GM23338 (cell line): ENCODE measurements around the gene RNF115. TPM values are rescaled to one million over a fixed set of nuclear protein-coding genes. Genes with fewer than 3 reads are reported as not detected.

Experiments
- ATAC-seq: fragments of 200-7000 bp; cut with Tn5 transposase; 3 replicates; pipeline ENCODE4 v1.9.1; 2020
- DNase-seq: peaks from one replicate; pipeline ENCODE4 v3.0.0-alpha.2; 2015; ENCODE audit warnings: low spot score
- H2AFZ ChIP-seq: fragments of 200-600 bp; sonication (generic); 2 replicates; pipeline ENCODE4 v1.8.0; 2016; ENCODE audit warnings: antibody characterized with exemption, mild to moderate bottlenecking, moderate library complexity
- H3F3A ChIP-seq: fragments of 200-600 bp; sonication (generic); replicated peaks from 2 replicates; pipeline ENCODE4 v1.8.0; 2017; ENCODE audit warnings: antibody characterized with exemption, mixed run types, low read depth
- H3K27ac ChIP-seq: fragments of 200-600 bp; sonication (generic); 2 replicates; pipeline ENCODE4 v1.6.1; 2016; ENCODE audit warnings: low read depth
- H3K27me3 ChIP-seq: fragments of 200-600 bp; sonication (generic); 2 replicates; pipeline ENCODE4 v1.8.0; 2016; ENCODE audit warnings: mild to moderate bottlenecking, mixed run types, moderate library complexity; ENCODE audit not compliant: insufficient read depth
- H3K36me3 ChIP-seq: fragments of 200-600 bp; sonication (generic); 2 replicates; pipeline ENCODE4 v1.8.0; 2016; ENCODE audit warnings: mild to moderate bottlenecking; ENCODE audit not compliant: insufficient read depth
- H3K4me1 ChIP-seq: fragments of 200-600 bp; sonication (generic); 2 replicates; pipeline ENCODE4 v1.8.0; 2016; ENCODE audit warnings: mild to moderate bottlenecking, moderate library complexity; ENCODE audit not compliant: insufficient read depth
- H3K4me2 ChIP-seq: fragments of 200-600 bp; sonication (generic); 2 replicates; pipeline ENCODE4 v1.7.1; 2017; ENCODE audit warnings: mixed run types
- H3K4me3 ChIP-seq: fragments of 200-600 bp; sonication (generic); 2 replicates; pipeline ENCODE4 v1.6.1; 2016; ENCODE audit warnings: mixed run types
- H3K79me2 ChIP-seq: fragments of 200-600 bp; sonication (generic); replicated peaks from 2 replicates; pipeline ENCODE4 v1.8.0; 2017; ENCODE audit warnings: mild to moderate bottlenecking; ENCODE audit not compliant: insufficient read depth
- H3K9me2 ChIP-seq: fragments of 200-600 bp; sonication (generic); 2 replicates; pipeline ENCODE4 v1.8.0; 2017; ENCODE audit not compliant: insufficient read depth
- H4K20me1 ChIP-seq: fragments of 200-600 bp; sonication (generic); replicated peaks from 2 replicates; pipeline ENCODE4 v1.8.0; 2017; ENCODE audit warnings: mild to moderate bottlenecking; ENCODE audit not compliant: insufficient read depth
- H3K27ac Mint-ChIP-seq: 2 replicates; pipeline ENCODE4 v1.8.0; 2020; ENCODE audit warnings: inconsistent platforms, mild to moderate bottlenecking, moderate library complexity, mixed read lengths
- H3K27me3 Mint-ChIP-seq: 3 replicates; pipeline ENCODE4 v1.8.0; 2022; ENCODE audit warnings: low read depth, mild to moderate bottlenecking, moderate library complexity, mixed read lengths, inconsistent platforms; ENCODE audit not compliant: insufficient read depth, poor library complexity
- H3K36me3 Mint-ChIP-seq: 3 replicates; pipeline ENCODE4 v1.8.0; 2021; ENCODE audit warnings: low read depth, mild to moderate bottlenecking, inconsistent platforms, moderate library complexity, mixed read lengths
- H3K4me1 Mint-ChIP-seq: 3 replicates; pipeline ENCODE4 v1.8.0; 2020; ENCODE audit warnings: mild to moderate bottlenecking, inconsistent platforms, mixed read lengths
- H3K4me3 Mint-ChIP-seq: 3 replicates; pipeline ENCODE4 v1.8.0; 2021; ENCODE audit warnings: moderate library complexity, mild to moderate bottlenecking, inconsistent platforms, mixed read lengths
- H3K9me3 Mint-ChIP-seq: 3 replicates; pipeline ENCODE4 v1.8.0; 2020; ENCODE audit warnings: moderate library complexity, mild to moderate bottlenecking, inconsistent platforms, mixed read lengths
- CREB1 ChIP-seq: fragments of 250-450 bp; sonication (Bioruptor Pico); IDR thresholded peaks from 2 replicates; pipeline ENCODE4 v1.5.0; 2020; ENCODE audit warnings: low read depth, mild to moderate bottlenecking, moderate library complexity
- CTCF ChIP-seq, 2 experiments: fragments of 200-600 bp in 1 of 2; sonication (generic) in 1 of 2; conservative IDR thresholded peaks; 2 replicates each; pipeline versions ENCODE4 v1.5.1 to v1.6.1; 2016 to 2017; ENCODE audit warnings: antibody characterized with exemption in 2 of 2, low read depth in 2 of 2, mild to moderate bottlenecking in 2 of 2, moderate library complexity in 1 of 2
- ETS1 ChIP-seq: IDR thresholded peaks from 2 replicates; pipeline ENCODE4 v1.6.1; 2016; ENCODE audit warnings: antibody characterized with exemption
- EZH2 ChIP-seq: fragments of 200-600 bp; sonication (generic); IDR thresholded peaks from one replicate; pipeline ENCODE4 v1.8.0; 2017; ENCODE audit warnings: antibody characterized with exemption, mild to moderate bottlenecking, low read depth; ENCODE audit not compliant: unreplicated experiment
- EZH2phosphoT487 ChIP-seq: fragments of 200-600 bp; sonication (generic); IDR thresholded peaks from one replicate; pipeline ENCODE4 v1.8.1; 2018; ENCODE audit warnings: antibody characterized with exemption; ENCODE audit not compliant: unreplicated experiment
- JUNB ChIP-seq: IDR thresholded peaks from one replicate; pipeline ENCODE4 v1.6.1; 2016; ENCODE audit warnings: antibody characterized with exemption; ENCODE audit not compliant: unreplicated experiment
- NANOG ChIP-seq: IDR thresholded peaks from 2 replicates; pipeline ENCODE4 v1.6.1; 2016; ENCODE audit warnings: antibody characterized with exemption, borderline replicate concordance
- POLR2AphosphoS5 ChIP-seq: IDR thresholded peaks from 2 replicates; pipeline ENCODE4 v1.6.1; 2016; ENCODE audit warnings: antibody characterized with exemption, low read depth
- REST ChIP-seq: IDR thresholded peaks from one replicate; pipeline ENCODE4 v1.6.1; 2018; ENCODE audit warnings: antibody characterized with exemption; ENCODE audit not compliant: unreplicated experiment
- STAT1 ChIP-seq: IDR thresholded peaks from one replicate; pipeline ENCODE4 v1.6.1; 2016; ENCODE audit warnings: antibody characterized with exemption; ENCODE audit not compliant: unreplicated experiment
- ZNF114 ChIP-seq: fragments of 250-450 bp; sonication (Bioruptor Pico); IDR thresholded peaks from 2 replicates; pipeline ENCODE4 v1.5.0; 2020; ENCODE audit warnings: mild to moderate bottlenecking, moderate library complexity
- ZNF331 ChIP-seq: fragments of 250-450 bp; sonication (Bioruptor Pico); IDR thresholded peaks from 2 replicates; pipeline ENCODE4 v1.5.0; 2020; ENCODE audit warnings: low read depth, mild to moderate bottlenecking, moderate library complexity
- ZNF462 ChIP-seq: fragments of 250-450 bp; sonication (Bioruptor Pico); IDR thresholded peaks from 2 replicates; pipeline ENCODE4 v1.5.0; 2020; ENCODE audit warnings: mild to moderate bottlenecking, moderate library complexity
- polyA plus RNA-seq: library from polyadenylated mRNA; unstranded; fragments of >200 nt; fragmentation: Nextera tagmentation; extraction: Ambion mirVana; gene quantifications from 2 replicates; pipeline ENCODE4 v1.2.1, GENCODE V29; 2016
- total RNA-seq: library from RNA; depleted of rRNA; stranded (reverse); fragments of >200 nt; shearing (Covaris generic); gene quantifications from 2 replicates; pipeline ENCODE4 v1.2.3, GENCODE V29; 2014

RNF115 gene
- total and polyA plus RNA-seq, 2 experiments from 2014 or later: 10.6 to 10.9 TPM

GRCh38 chr1:145705622-145706021, 118.3 kb downstream of the RNF115 start:
- H3K4me2 ChIP-seq: no peak overlapping the region
- no peak overlapping the region for H3K4me3 Mint-ChIP-seq

More at GRCh38 chr1:145705622-145706021, 118.3 kb downstream of the RNF115 start:
- Histone ChIP-seq H3K79me2 (no peaks in the 10 kb centered on the region), H3K9me2 (0 out of 2 replicates have a peak, but pooled peaks cover 3% of the 10 kb centered on the region), H4K20me1 (no peaks in the 10 kb centered on the region; the same call in 1 of the 2 replicates), H3K27me3 (no peaks in the 10 kb centered on the region), H3F3A (no peaks in the 10 kb centered on the region), H3K27ac (no peak overlapping the region), H3K4me1 (no peaks in the 10 kb centered on the region), H3K36me3 (no peaks in the 10 kb centered on the region), H2AFZ (no peak overlapping the region), H3K4me3 (no peak overlapping the region)
- Mint-ChIP-seq H3K27me3 (peaks cover 7% of the 10 kb centered on the region), H3K27ac (no peak overlapping the region), H3K4me1 (peaks cover 17% of the 10 kb centered on the region), H3K36me3 (no peaks in the 10 kb centered on the region), H3K9me3 (no peaks in the 10 kb centered on the region)
- no peak for TF ChIP-seq NANOG
- no peak for TF ChIP-seq ZNF462 (CRISPR knock-in tag)
- TF ChIP-seq STAT1: no peak
- TF ChIP-seq ZNF114 (CRISPR knock-in tag): no peak
- TF ChIP-seq ETS1: no peak
- TF ChIP-seq EZH2phosphoT487: no peak
- TF ChIP-seq CREB1: no peak
- TF ChIP-seq EZH2: no peak
- TF ChIP-seq ZNF331 (CRISPR knock-in tag): no peak
- no peak for TF ChIP-seq CTCF (conservative IDR thresholded peaks at IDR 0.05; ENCODE audit: low read depth in 2 of 2)
- no peak for TF ChIP-seq REST
- TF ChIP-seq POLR2AphosphoS5: no peak
- no peak for TF ChIP-seq JUNB
- ATAC-seq (no peak), DNase-seq (no peak)
